ENCODE results near the gene SORL1-AS1.

SORL1-AS1 gene

DNA sequence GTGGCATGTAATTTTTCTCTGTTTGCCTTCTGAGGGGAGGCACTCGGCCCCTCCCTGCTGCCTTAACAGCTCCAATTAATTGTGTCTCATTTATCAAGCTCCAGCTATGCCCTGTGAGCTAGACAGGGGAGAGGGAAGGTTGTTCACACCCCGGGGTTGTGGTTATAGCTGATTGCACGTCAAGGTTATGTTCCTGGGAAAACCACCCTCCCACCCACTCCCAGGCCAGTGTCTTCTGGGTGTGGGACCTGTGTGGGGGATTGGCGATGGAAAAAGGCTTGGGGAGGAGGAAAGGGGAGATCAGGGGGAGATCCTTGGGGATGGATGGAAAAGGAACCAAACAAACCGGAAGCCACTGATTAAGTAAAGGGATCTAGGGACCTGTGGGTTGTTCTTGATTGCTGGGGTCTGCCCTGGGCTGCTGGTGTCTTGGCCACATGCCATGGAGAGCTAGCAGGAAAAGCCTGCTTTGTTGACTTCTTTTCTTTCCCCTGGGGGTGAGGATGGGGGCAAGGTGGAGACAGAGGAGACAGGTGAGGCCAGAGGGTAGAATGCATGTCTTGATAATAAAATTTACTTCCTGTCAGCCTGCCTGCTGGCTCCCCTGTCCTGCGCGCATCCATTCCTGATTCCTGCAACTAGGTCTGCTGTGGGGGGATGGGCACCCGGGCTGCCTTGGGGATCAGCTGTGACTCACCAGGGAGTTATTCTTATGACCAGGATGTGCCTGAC, 13.5 kb upstream of the SORL1-AS1 start:
- H3K4me3 ChIP-seq (ENCODE audit: severe bottlenecking), result no peak overlapping the region
- peak overlapping the region; percentile 94 for H3K27ac ChIP-seq (ENCODE audit: poor library complexity, severe bottlenecking)
- DNase-seq (ENCODE audit: low spot score) (peak; percentile 98), ATAC-seq (ENCODE audit: low read depth) (peak; percentile 77)
- H3K27me3 ChIP-seq (ENCODE audit: insufficient read depth, poor library complexity, severe bottlenecking), result no peaks in the 10 kb centered on the region
- peaks cover 50% of the 10 kb centered on the region for H3K4me1 ChIP-seq (ENCODE audit: insufficient read depth, poor library complexity, severe bottlenecking)
- no peak for TF ChIP-seq CTCF (IDR thresholded peaks at IDR 0.05; ENCODE audit: poor library complexity, severe bottlenecking)
- H3K9me3 ChIP-seq (ENCODE audit: severe bottlenecking), result no peaks in the 10 kb centered on the region
- no peaks in the 10 kb centered on the region for H3K36me3 ChIP-seq (ENCODE audit: low read depth)

DNA sequence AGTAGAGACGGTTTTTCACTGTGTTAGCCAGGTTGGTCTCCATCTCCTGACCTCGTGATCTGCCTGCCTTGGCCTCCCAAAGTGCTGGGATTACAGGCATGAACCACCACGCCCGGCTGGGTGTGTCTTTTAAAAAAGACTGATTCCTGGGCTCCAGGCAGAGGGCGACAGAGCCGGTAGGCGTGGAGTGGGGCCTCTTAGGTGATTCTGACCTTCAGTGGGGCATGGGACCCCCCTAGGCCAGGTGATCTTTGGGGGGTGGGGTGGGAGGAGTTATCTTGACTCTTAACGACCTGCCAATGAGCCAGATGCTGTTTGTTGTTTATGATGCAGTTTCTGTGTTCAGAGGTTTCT, 12.9 kb upstream of the SORL1-AS1 start:
- no peak for ATAC-seq (ENCODE audit: low read depth)
- peaks cover 55% of the 10 kb centered on the region for H3K4me1 ChIP-seq (ENCODE audit: insufficient read depth, poor library complexity, severe bottlenecking)

DNA sequence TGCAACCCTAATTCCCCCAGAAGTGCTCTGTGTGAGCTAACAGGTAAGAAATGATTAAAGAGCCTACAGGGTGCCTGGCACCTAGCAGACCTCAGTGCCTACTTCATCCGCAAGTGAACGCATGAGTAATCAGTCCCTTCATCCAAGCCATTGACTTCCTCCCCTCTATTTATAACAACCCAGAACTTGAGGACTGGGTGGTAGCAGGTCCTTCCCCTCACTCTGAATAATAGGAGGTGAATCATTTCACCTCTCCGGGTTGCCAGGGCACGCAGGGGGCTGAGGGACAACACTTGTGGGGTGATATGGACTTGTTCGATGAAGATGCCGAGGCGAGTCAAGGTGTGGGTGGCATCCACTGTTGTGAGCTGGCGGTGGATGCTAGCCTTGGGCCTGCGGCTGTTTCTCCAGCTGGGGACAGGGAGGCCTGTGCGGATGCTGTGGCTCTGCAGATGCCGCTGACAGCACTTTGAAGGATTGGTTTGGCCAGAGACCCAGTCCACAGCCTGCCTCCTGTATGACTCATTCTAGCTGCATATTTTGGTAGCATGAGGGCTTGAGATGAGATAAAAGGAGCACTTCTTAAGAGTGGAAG, 11.7 kb upstream of the SORL1-AS1 start:
- Histone ChIP-seq H3K36me3 (ENCODE audit: low read depth) (no peaks in the 10 kb centered on the region), H3K4me3 (ENCODE audit: severe bottlenecking) (no peak overlapping the region), H3K9me3 (ENCODE audit: severe bottlenecking) (no peaks in the 10 kb centered on the region), H3K27me3 (ENCODE audit: insufficient read depth, poor library complexity, severe bottlenecking) (no peaks in the 10 kb centered on the region), H3K27ac (ENCODE audit: poor library complexity, severe bottlenecking) (peak overlapping the region; percentile 94), H3K4me1 (ENCODE audit: insufficient read depth, poor library complexity, severe bottlenecking) (peaks cover 55% of the 10 kb centered on the region)
- DNase-seq (ENCODE audit: low spot score) (peak; percentile 83), ATAC-seq (ENCODE audit: low read depth) (peak; percentile 79)
- TF ChIP-seq CTCF (IDR thresholded peaks at IDR 0.05; ENCODE audit: poor library complexity, severe bottlenecking), result no peak

More for the DNA sequence above, 12.9 kb upstream of the SORL1-AS1 start:
- no peak overlapping the region for H3K4me3 ChIP-seq (ENCODE audit: severe bottlenecking)
- peak overlapping the region; percentile 94 for H3K27ac ChIP-seq (ENCODE audit: poor library complexity, severe bottlenecking)
- DNase-seq (ENCODE audit: low spot score), result no peak
- no peaks in the 10 kb centered on the region for H3K9me3 ChIP-seq (ENCODE audit: severe bottlenecking)
- H3K36me3 ChIP-seq (ENCODE audit: low read depth), result no peaks in the 10 kb centered on the region
- TF ChIP-seq CTCF (IDR thresholded peaks at IDR 0.05; ENCODE audit: poor library complexity, severe bottlenecking), result no peak
- H3K27me3 ChIP-seq (ENCODE audit: insufficient read depth, poor library complexity, severe bottlenecking), result no peaks in the 10 kb centered on the region

GRCh38 chr11:121463689-121464335, 11.0 kb upstream of the SORL1-AS1 start:
- DNase-seq (ENCODE audit: low spot score) (no peak), ATAC-seq (ENCODE audit: low read depth) (no peak)
- Histone ChIP-seq H3K4me1 (ENCODE audit: insufficient read depth, poor library complexity, severe bottlenecking) (peaks cover 55% of the 10 kb centered on the region), H3K27ac (ENCODE audit: poor library complexity, severe bottlenecking) (peak overlapping the region; percentile 94), H3K27me3 (ENCODE audit: insufficient read depth, poor library complexity, severe bottlenecking) (no peaks in the 10 kb centered on the region), H3K9me3 (ENCODE audit: severe bottlenecking) (no peaks in the 10 kb centered on the region), H3K36me3 (ENCODE audit: low read depth) (no peaks in the 10 kb centered on the region), H3K4me3 (ENCODE audit: severe bottlenecking) (no peak overlapping the region)
- no peak for TF ChIP-seq CTCF (IDR thresholded peaks at IDR 0.05; ENCODE audit: poor library complexity, severe bottlenecking)

All from RWPE2 (cell line).